Activated CD8-positive, alpha-beta memory T cell treated with anti-CD3 and anti-CD28 coated beads, Interleukin-2, amount 50 U/mL, for 48 hours (primary cell): ENCODE measurements around the gene WNT5A.

ENCODE experiments used
- DNase-seq: peaks from one replicate; pipeline ENCODE4 v3.0.0-alpha.2; 2020

WNT5A gene

DNA sequence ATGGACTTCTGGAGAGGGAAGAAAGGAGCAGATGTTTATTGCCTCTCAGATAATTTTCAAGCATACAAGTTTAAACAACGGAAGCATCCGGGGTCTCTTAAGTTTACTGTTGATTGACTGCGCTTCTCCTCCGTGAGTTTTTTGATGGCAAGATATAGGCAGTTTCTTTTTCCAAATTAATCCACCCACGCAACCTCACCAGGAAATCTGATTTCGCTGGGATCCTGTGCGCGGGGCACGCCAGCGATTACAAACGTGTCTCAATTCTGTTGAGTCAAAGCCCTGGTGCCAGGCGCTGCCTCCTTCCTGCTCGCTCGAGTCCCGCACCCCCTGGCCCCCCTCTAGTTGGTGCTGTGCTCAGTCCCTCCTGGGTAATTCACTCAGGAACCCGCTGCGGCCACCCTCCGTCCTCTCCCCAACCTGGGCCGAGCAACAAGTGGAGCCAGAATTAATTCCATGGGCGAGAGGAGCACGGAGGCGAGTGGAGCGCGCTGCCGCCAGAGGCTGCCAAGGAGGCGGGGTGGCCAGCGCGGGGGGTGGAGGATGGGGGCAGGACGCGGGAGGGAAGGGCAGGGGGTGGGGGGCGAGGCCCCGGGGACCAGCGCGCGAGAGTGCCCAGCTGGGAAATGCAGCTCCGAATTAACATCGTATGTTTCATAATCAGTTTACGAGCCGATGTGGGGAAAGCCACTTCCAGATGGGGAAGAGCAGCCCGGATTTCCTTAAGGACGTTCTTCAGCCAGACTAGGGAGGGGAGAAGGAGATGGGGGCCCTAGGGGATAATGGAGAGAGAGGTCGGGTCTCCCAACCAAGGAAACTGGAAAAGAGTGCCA is 6.0 kb downstream of the WNT5A start:
- no peak for DNase-seq

DNA sequence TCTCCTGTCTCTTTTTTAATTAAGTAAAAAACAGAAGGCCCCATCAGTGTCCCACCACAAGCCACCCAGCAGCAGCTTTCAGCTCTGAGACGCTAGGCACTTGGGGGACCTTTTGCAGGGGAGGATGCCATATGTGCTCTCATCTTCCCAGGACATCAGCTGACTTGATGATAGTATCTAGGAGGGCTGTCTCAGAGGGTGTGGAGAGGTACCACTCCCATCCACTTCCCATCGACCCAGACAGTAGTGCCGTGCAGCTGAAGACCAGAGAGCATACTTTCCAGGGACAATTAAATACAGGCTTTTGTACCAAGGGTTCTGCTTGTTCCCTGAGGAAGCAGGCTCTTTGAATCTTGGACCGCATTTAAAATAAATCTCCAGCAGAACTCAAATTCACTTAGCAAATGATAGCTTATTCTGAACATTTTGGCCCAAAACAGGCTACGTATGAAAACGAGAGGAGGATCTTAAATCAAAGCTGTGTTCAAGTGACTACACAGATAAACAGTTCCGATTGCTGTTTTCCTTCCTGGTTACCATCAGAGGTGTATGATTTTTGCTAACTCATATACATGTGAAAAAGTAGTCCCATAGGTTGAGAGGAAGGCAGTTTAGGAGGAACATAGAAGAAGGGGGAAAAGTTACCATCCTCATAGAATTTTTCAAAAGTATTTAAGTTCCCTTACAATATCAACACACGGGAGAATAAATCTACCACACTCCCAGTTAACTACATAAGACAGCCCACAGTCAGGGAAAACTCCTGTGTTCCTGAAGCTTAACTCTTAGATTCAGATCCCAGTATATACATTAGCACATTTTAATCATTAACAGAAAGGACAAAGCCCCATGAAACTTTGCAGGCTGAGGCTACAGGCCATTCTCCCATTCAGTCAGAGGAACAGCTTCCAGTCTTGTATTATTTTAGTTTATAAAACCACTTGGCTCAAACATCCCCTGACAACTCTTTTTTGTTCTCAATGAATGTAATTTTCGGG is 9.5 kb downstream of the WNT5A start:
- no peak for DNase-seq

DNA sequence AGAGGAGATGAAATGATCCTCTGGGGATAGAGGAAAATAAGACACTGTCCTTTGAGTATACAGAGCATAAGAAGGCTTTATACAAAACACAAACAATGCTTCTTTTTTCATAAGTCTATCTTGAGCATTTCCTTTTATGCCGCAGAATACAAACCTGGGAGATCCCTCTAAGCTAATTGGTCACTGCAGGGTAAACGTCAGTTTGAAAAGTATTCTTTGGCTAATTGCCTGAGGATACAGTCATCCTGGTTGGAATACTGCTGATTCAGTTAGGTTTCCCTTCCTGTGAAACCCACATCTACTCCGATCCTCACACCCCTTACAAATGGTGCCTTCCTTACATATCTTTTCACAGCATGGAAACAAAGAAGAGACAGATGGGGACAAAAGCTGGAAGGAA is 10.6 kb downstream of the WNT5A start:
- DNase-seq, result no peak

DNA sequence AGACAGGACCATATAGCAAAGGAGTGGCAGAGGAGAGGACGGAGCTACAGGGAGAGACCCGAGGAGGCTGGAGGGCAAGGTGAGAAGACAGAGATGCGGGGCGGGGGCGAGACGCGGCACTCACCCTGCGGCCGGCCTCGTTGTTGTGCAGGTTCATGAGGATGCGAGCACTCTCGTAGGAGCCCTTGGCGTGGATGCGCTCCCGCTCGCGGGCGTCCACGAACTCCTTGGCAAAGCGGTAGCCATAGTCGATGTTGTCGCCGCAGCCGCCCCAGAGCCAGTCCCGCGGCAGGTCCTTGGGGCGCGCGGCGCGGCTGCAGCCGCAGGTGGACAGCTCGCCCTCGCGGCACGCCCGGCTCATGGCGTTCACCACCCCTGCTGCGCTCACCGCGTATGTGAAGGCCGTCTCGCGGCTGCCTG is 12.9 kb downstream of the WNT5A start:
- DNase-seq, result no peak

DNA sequence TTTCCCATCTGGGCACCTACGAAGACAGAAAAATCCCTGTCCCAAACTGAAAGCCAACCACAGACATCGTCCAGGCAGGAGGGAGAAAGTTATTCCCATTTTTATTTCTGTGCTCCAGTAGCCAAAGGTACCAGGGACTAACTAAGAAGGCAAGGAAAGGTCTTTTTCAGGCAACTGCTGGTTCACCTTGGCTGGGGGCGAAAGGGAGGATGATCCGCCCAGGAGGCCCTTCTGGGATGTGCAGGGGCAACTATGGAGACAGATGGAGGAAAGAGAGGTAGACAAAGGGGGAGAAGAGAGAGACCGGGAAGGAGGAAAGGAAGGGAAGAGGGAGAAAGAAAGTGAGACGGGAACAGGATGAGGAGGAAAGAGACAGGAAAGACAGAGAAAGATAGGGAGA is 13.3 kb downstream of the WNT5A start:
- no peak for DNase-seq

DNA sequence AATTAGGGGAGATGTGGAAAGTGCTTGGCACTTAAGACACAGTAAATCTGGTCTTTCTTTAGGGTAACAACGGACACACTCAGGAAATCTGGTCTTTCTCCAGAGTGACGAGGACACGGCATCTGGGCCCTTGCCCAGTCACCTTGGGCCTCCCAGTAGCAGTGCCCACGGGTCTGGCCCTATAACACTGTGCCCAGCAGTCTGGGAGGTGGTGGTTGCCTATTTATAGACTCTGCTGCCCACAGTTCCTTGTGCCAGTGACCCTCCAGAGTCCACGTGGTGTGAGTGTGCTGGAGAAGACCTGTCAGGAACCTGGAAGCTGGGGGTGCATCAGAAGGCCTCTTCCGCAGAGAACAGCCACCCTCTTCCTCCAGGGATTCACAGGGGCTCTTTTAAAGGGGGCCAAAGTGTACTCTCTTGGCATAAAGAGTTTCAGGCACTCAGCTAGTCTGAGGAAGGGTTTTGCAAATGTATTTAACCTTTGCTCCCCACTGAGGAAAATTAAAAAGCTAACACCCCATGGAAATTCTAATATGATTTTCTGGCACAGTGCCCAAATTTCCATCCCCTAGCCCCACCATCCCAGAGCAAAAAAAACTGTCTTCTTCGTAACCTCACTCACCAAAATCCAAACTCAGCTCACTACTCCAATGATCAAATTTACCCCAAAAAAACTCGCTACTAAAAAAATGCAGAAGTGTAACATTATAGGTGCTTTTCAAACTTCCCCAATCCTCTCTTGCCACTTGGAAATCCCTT is 15.4 kb downstream of the WNT5A start:
- no peak for DNase-seq

DNA sequence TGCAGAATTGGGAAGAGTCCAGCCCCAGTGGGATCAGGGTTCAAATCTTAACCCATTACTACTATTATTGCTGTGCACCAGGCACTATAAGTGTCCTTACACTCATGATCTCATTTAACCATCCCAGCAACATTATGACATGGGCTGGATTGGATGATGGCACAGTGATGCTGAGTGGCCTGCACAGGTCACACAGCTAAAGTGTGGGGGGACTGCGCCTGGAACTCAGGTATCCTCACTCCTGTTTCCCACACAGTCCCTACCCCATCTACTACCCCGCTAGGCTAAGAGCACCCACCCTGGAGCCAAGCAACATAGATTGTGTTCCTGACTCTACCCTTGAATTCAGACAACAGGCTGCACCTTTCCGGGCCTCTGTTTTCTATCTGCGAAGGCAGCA is 16.0 kb downstream of the WNT5A start:
- DNase-seq, result no peak

DNA sequence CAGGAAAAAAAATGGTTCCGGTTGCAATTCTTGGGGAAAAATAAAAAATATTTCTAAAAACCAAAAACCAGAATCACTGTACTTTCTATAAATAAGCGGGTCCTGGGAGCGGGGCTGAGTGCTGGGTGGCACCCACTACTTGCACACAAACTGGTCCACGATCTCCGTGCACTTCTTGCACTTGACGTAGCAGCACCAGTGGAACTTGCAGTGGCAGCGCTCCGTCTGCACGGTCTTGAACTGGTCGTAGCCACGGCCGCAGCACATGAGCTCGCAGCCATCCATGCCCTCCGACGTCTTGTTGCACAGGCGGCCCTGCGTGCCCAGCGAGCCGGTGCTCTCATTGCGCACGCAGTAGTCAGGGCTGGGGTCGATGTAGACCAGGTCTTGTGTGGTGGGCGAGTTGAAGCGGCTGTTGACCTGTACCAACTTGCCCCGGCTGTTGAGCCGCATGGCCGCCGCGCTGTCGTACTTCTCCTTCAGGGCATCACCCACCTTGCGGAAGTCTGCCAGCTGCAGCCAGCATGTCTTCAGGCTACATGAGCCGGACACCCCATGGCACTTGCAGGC is 17.1 kb downstream of the WNT5A start:
- DNase-seq, result no peak

DNA sequence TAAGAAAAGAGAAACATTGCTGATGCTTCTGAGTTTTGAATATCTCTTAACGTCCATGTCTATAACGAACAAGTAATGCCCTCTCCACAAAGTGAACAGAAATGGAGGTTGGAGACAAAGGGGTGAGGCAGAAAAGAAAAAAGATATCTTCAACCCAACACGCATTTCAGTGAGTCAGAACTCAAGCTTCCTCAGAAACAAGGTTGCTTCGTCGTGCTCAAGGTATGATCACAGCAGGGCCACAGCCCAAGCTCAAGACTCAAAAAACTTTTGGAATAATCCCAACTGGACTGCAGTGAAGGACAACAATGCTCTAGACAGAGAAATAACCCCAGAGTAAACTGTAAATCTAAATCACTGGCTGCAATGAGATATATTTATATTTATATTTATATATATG is 18.9 kb downstream of the WNT5A start:
- no peak for DNase-seq

DNA sequence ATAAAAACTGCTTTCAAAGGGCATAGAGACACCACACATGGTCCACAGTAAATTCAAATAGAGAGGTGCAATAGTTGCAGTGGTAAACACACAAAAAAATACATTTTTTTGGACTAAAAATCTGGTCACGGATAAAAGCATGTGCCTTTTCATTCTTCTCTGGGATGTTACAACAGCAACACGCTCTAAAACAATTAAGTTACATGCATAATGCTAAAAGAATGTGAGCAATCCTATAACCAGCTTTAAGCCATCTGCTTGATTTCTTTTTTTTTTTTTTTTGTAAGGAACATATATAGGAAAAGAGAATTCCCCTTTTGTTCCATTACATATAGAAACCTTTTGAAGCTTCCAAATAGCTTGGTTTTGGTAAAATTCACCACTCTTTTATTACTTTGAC is 20.0 kb downstream of the WNT5A start:
- DNase-seq, result no peak

DNA sequence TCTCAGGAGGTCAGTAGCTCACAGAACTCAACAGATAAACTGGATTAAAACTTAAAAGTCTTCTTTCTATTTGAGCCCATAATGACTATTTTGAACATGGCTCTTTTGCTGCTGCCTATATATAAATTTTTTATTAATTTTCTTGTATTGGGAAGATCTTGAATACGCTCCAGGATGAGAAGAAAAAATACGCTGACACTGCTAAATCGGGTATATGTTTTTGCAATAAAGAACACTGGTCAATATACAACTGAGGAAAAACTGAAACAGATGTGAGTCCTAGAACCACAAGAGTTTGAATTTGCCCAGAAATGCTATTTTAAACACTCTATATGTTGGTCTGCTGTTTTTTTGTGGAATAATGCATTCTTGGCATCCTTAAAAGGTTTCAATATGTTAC is 20.6 kb downstream of the WNT5A start:
- DNase-seq, result no peak

DNA sequence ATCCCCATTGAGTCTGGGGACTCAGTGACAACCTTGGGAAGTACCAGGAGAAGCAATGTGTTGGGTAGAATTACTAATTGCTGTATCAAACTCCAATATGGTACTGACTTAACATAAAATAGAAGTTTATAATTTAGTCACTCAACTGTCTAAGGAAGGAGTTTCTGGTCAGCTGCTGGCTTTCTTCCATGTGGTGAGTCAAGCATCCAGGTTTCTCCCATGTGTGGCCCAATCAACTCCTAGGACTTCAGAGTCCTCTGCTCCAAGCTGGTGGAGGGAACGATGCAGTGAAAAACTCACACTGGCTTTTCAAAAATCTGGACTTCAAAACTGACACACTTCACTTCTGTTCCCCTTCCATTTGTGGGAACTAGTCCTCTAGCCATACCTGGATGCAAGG is 25.2 kb downstream of the WNT5A start:
- DNase-seq, result no peak

DNA sequence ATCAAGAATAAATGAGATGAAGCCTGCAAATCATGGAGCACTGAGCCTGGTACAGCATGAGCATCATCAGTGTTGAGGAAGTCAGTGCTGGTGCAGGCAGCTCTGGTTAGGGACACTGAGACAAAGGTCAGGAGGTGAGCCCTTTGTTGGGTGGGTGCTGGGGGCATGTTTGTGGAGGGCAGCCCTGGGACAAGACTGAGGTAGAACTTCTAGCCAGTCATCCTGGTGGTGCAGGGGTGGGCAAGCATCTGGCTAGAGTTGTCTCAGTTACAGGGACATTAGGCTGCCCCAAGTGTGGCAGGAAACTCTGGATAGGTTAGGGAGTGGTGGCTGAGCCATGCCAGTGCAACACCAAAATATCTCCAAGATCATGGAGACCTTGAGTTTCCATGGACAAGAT is 27.3 kb downstream of the WNT5A start:
- no peak for DNase-seq

DNA sequence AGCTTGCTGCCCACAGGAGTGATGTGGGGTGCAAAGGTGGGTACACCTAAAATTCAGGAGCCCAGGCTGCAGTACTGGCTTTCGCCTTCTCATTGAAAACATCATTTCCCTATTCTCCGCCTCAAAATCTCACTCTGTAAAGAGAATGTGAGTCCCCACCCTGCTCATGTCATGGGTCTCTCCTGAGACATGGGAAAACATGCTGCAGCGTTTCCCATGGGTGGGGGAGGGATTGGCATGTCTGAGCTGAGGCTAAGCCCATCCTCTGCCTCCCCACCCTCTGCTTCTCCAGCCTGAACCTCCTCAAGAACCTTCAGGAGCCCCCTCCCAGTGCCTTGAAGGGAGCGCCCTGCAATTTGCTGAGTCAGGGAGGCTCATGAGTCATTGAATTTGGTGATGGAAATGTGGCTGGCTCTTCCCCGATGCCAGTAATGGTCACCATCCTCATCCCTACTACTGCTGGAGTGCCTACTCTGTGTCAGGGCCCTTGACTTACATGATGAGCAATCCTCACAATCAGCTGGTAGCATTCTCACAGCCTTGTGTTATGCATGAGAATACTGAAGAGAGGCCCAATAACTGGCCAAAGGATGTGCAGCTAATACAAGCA is 28.8 kb downstream of the WNT5A start:
- DNase-seq, result no peak

DNA sequence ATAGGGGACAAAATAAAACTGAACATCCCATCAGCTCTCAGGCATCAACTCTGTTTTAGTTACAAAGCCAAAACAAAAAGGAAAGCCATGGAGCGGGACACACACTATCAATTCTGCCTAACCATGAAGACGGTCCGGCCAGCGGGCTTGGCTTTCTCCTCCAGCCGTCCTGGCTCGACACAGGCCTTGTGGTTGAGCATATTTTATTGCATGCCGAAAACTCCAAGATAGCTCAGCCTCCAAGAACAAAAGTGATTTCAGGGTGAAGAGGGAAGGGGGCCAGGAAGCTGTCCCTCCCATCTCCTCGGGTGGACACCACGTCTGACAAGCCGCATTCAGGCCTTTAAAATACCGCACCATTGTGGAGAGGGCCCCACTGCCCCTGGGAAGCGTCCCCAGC is 31.2 kb downstream of the WNT5A start:
- no peak for DNase-seq

DNA sequence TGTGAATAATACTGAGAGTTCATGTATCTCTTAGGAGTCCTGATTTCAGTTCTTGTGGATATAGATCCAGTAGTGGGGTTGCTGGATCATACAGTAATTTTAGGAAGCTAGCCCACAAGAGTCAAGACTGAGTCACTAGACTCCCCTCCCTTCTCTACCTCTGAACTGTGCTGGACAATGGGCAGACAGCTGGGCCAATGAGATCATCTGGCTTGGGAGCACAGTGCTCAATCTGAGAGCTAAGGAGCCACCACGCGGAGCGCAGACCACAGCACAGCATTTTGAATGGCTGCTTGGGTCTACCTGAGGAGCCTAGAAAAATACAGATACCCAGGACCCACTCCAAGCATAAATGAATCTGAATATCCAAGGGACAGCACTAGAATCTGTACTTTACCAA is 32.5 kb downstream of the WNT5A start:
- DNase-seq, result no peak

DNA sequence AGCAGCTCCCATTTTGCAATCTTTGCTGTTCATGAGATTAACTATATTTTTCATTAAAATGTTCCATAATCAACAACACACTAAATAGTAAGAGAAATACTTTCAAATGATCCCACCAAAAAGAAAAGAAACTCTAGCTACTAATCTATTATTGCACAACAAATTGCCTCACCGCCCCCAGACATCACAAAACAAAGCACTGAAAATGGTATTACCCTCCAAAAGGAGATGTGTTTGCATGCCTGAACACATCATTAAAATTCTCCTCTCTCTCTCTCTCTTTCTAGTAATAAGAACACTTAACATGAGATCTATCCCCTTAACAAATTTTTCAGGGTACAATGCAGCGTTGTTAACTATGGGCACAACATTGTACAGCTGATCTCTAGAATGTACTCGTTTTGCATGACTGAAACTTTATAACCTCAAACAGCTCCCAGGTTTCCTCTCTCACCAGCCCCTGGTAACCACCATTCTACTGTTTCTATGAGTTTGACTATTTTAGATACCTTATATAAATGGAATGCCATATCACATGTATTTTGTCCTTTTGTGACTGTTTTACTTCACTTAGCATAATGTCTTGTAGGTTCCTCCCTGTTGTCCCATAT is 33.1 kb downstream of the WNT5A start:
- DNase-seq, result no peak

DNA sequence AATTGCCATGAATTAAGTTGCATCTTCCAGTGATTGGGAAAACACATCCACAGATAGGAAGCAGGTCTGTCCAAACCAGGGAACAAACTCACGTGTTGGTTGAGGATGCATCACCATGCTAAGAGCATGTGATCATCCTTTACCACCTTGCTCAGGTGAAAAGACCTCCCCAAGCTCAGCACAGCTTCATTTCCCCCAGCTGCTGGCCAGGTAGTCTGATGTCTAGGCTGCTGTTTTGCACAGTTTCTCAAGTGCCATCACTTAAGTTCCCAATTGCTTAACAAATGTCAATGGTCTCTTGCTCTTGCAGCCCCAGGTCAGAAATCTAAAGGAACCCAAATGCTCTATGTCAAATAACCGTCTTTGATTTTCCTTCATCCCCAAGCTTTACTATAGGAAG is 34.2 kb downstream of the WNT5A start:
- DNase-seq, result no peak

DNA sequence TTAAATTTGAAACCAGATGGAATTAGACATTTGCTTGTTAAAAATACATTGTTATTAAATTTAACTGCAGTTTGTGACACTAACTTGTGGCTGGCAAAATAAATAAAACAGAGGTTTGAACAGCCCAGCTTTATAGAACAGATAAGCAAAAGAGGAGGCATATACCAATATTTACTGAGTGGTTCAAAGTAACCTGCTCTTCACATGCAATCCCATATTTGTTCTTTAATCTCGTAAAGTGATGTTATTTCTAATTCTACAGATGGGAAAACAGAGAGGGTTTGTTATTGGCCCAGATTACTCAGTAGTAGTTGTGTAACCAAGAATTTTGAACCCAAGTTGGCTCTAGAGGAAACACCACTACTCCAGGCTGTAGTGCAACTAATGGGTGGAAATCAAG is 37.6 kb downstream of the WNT5A start:
- DNase-seq, result no peak

DNA sequence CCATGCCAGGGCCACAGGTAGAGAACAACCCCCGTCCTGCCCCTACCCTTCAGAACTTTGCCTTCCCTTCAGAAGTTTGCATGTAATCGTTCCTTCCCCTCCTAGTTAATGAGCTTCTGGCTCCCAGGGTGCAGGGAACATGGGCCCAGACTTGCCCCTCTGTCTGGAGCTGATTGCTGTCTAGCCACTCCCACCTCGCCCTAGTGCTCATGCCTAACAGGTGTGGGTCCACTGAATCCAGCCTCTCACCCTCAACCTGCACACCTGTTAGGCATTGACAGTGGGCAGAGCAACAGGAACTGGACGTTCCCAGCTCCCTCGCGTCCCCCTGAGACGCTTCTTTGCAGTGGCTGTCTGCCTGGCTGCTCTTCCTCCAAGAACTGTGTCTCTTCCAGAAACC is 40.3 kb downstream of the WNT5A start:
- DNase-seq, result no peak

DNA sequence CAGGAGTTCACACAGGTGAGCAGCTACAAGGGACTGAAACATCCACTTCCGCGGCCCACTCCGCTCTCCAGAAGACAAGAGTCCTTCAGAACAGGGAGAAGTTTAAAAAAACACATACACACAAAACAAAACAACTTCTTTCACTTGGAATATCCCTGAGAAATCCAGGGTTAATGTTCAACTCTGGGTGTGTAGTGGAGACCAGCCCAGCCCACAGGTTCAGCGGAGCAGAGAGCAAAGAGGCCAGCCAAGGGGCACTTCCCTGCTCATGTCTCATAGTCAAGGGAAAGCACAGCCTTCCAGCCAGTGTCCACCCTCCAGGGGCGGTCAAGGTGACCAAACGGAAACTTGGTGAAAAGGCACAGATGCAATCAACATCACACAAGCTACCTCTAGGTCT is 41.6 kb downstream of the WNT5A start:
- DNase-seq, result no peak

DNA sequence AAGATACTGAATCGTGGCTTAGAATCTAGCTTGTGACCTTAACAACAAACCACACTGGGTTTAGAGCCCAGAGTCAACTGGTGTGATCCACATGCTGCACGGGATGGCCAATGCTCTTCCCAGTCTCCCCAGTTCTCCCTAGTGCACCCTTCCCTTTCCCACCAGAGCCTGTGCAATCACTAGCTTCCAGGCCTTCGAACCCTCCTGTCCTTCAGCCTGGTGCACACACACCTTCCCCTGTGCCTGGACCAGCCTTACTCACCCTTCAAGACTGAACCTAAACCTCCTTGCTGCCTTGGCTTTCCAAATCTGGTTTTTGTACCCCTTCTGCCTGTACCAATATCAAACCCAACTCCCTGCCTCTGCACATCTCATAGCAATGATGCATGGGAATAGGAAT is 43.8 kb downstream of the WNT5A start:
- DNase-seq, result no peak
